ENCODE data around the gene NUP93. TPM values are rescaled to one million over a fixed set of nuclear protein-coding genes. Genes with fewer than 3 reads are reported as not detected.

Gene NUP93
- total and polyA plus RNA-seq, 2 experiments from 2014 or later = 23.5 to 35.7 TPM

DNA sequence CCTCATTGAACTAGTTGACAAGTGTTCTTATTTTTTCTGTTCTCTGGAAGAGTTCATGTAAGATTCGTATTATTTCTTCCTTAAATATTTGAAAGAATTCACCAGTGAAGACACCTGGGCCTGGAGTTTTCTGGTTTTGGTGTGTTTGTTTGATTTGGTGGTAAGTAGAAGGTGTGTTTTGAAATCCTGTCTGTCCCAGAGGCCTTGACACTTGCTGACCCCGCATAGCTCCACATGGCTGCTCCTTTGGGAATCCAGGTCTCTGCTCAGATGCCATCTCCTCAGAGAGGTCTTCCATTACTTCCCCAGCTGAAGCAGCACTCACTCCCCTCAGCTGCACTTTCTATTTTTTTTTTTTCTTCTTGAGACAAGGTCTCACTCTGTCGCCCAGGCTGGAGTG is 5.7 kb upstream of the NUP93 start:
- Histone ChIP-seq H3K4me1 (ENCODE audit: insufficient read depth) (no peaks in the 10 kb centered on the region), H2AFZ (no peak overlapping the region), H3K79me2 (peaks cover 3% of the 10 kb centered on the region), H4K20me1 (ENCODE audit: insufficient read depth, poor library complexity, severe bottlenecking) (no peaks in the 10 kb centered on the region), H3K27ac (no peak overlapping the region), H3K4me3 (no peak overlapping the region), H3K9me2 (replicated peaks; ENCODE audit: insufficient read depth) (no peaks in the 10 kb centered on the region), H3K36me3 (replicated peaks; ENCODE audit: insufficient read depth, low read depth) (no peaks in the 10 kb centered on the region), H3K9me3 (ENCODE audit: low read depth) (no peaks in the 10 kb centered on the region), H3K27me3 (no peaks in the 10 kb centered on the region), H3K4me2 (no peak overlapping the region)
- WGBS (ENCODE audit: low lambda C conversion rate, missing lambda C conversion rate) = 90% methylated on average over 3 of the region's 3 CpGs
- TF ChIP-seq, protein P1, sequence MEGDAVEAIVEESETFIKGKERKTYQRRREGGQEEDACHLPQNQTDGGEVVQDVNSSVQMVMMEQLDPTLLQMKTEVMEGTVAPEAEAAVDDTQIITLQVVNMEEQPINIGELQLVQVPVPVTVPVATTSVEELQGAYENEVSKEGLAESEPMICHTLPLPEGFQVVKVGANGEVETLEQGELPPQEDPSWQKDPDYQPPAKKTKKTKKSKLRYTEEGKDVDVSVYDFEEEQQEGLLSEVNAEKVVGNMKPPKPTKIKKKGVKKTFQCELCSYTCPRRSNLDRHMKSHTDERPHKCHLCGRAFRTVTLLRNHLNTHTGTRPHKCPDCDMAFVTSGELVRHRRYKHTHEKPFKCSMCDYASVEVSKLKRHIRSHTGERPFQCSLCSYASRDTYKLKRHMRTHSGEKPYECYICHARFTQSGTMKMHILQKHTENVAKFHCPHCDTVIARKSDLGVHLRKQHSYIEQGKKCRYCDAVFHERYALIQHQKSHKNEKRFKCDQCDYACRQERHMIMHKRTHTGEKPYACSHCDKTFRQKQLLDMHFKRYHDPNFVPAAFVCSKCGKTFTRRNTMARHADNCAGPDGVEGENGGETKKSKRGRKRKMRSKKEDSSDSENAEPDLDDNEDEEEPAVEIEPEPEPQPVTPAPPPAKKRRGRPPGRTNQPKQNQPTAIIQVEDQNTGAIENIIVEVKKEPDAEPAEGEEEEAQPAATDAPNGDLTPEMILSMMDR (IDR thresholded peaks at IDR 0.05; ENCODE audit: poor library complexity) = no peak
- TF ChIP-seq EZH2 (IDR thresholded peaks at IDR 0.05; ENCODE audit: borderline replicate concordance) = no peak
- TF ChIP-seq EZH2phosphoT487 (IDR thresholded peaks at IDR 0.05; ENCODE audit: low read depth, severe bottlenecking, unreplicated experiment) = no peak
- DNase-seq (ENCODE audit: low spot score) = no peak

DNA sequence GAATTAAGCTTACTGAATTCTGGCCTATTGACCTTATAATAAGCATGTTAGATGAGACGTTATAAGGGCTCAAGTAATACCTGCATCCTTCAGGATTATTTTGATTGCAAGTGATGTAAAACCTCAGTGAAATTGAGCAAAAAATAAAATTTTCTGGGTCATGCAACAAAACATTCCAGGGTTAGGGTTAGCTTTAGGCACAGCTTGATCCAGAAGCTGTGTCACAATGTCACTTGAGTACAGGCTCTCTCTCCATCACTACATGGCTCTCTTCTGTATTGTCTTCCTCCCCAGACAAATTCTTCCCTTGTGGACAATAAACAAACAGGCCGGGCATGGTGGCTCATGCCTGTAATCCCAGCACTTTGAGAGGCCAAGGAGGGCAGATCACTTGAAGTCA is 3.6 kb upstream of the NUP93 start:
- WGBS (ENCODE audit: low lambda C conversion rate, missing lambda C conversion rate) = 87% methylated on average over 2 of the region's 2 CpGs
- no peak overlapping the region for H3K27ac ChIP-seq

DNA sequence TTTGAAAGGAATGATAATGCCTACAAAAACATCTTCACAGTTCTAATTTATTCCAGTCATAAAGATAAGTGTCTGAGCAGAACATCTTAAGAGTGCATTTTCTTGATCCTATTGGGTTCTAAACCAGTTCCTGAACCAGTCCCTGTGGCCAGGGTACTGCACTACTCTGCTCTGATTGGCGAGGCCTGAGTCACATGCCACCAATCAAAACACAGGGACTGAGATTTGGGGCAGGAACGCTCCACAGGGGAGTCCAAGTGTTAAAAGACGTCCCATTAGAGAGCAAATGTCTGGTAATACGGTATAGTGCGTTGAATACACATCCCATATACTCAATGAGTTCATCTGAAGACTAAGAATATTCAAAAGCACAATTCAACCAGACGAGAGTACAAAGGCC is 3.0 kb upstream of the NUP93 start:
- DNase-seq (ENCODE audit: low spot score) = no peak
- Histone ChIP-seq H4K20me1 (ENCODE audit: insufficient read depth, poor library complexity, severe bottlenecking) (no peaks in the 10 kb centered on the region), H2AFZ (no peak overlapping the region), H3K9me3 (ENCODE audit: low read depth) (no peaks in the 10 kb centered on the region), H3K4me1 (ENCODE audit: insufficient read depth) (no peaks in the 10 kb centered on the region), H3K36me3 (replicated peaks; ENCODE audit: insufficient read depth, low read depth) (no peaks in the 10 kb centered on the region), H3K4me3 (no peak overlapping the region), H3K4me2 (no peak overlapping the region), H3K27me3 (no peaks in the 10 kb centered on the region), H3K27ac (no peak overlapping the region), H3K9me2 (replicated peaks; ENCODE audit: insufficient read depth) (no peaks in the 10 kb centered on the region), H3K79me2 (peaks cover 20% of the 10 kb centered on the region)
- 90% methylated on average over 6 of the region's 6 CpGs for WGBS (ENCODE audit: low lambda C conversion rate, missing lambda C conversion rate)
- no peak for TF ChIP-seq EZH2phosphoT487 (IDR thresholded peaks at IDR 0.05; ENCODE audit: low read depth, severe bottlenecking, unreplicated experiment)
- no peak for TF ChIP-seq EZH2 (IDR thresholded peaks at IDR 0.05; ENCODE audit: borderline replicate concordance)

More for the DNA sequence above, 3.6 kb upstream of the NUP93 start:
- peaks cover 14% of the 10 kb centered on the region for H3K79me2 ChIP-seq
- H3K4me3 ChIP-seq = no peak overlapping the region
- H3K36me3 ChIP-seq (replicated peaks; ENCODE audit: insufficient read depth, low read depth) = no peaks in the 10 kb centered on the region
- H3K4me1 ChIP-seq (ENCODE audit: insufficient read depth) = no peaks in the 10 kb centered on the region
- TF ChIP-seq, protein P1 (IDR thresholded peaks at IDR 0.05; ENCODE audit: poor library complexity) = no peak
- no peak for TF ChIP-seq EZH2 (IDR thresholded peaks at IDR 0.05; ENCODE audit: borderline replicate concordance)
- no peak for TF ChIP-seq EZH2phosphoT487 (IDR thresholded peaks at IDR 0.05; ENCODE audit: low read depth, severe bottlenecking, unreplicated experiment)
- H3K9me2 ChIP-seq (replicated peaks; ENCODE audit: insufficient read depth) = no peaks in the 10 kb centered on the region
- no peak for DNase-seq (ENCODE audit: low spot score)
- no peak overlapping the region for H3K4me2 ChIP-seq
- no peak overlapping the region for H2AFZ ChIP-seq
- no peaks in the 10 kb centered on the region for H3K9me3 ChIP-seq (ENCODE audit: low read depth)
- H4K20me1 ChIP-seq (ENCODE audit: insufficient read depth, poor library complexity, severe bottlenecking) = no peaks in the 10 kb centered on the region
- no peaks in the 10 kb centered on the region for H3K27me3 ChIP-seq

GRCh38 chr16:56728027-56728426 is 1.9 kb upstream of the NUP93 start:
- TF ChIP-seq, protein P1 (IDR thresholded peaks at IDR 0.05; ENCODE audit: poor library complexity) = no peak
- TF ChIP-seq EZH2phosphoT487 (IDR thresholded peaks at IDR 0.05; ENCODE audit: low read depth, severe bottlenecking, unreplicated experiment) (no peak), EZH2 (IDR thresholded peaks at IDR 0.05; ENCODE audit: borderline replicate concordance) (no peak)
- Histone ChIP-seq H2AFZ (no peak overlapping the region), H3K9me3 (ENCODE audit: low read depth) (no peaks in the 10 kb centered on the region), H4K20me1 (ENCODE audit: insufficient read depth, poor library complexity, severe bottlenecking) (no peaks in the 10 kb centered on the region), H3K4me3 (no peak overlapping the region), H3K4me2 (no peak overlapping the region), H3K27me3 (no peaks in the 10 kb centered on the region), H3K4me1 (ENCODE audit: insufficient read depth) (no peaks in the 10 kb centered on the region), H3K36me3 (replicated peaks; ENCODE audit: insufficient read depth, low read depth) (no peaks in the 10 kb centered on the region), H3K27ac (no peak overlapping the region), H3K79me2 (peaks cover 26% of the 10 kb centered on the region), H3K9me2 (replicated peaks; ENCODE audit: insufficient read depth) (no peaks in the 10 kb centered on the region)
- no peak for DNase-seq (ENCODE audit: low spot score)
- WGBS (ENCODE audit: low lambda C conversion rate, missing lambda C conversion rate) = 82% methylated on average over 1 of the region's 1 CpG

Measured in hepatocyte (in vitro differentiated cells).